GM18505 (cell line): ENCODE results near the gene FOXE3.

Experiments
- ATAC-seq: cut with Tn5 transposase; IDR thresholded peaks from one replicate; pipeline ENCODE4 v1.9.1; 2021; ENCODE audit not compliant: unreplicated experiment
- POLR2A ChIP-seq: IDR thresholded peaks from 4 replicates; pipeline ENCODE4 v1.6.1; 2011; ENCODE audit warnings: borderline replicate concordance; ENCODE audit not compliant: insufficient read depth, insufficient read length; ENCODE audit errors: extremely low read depth

The FOXE3 gene

DNA sequence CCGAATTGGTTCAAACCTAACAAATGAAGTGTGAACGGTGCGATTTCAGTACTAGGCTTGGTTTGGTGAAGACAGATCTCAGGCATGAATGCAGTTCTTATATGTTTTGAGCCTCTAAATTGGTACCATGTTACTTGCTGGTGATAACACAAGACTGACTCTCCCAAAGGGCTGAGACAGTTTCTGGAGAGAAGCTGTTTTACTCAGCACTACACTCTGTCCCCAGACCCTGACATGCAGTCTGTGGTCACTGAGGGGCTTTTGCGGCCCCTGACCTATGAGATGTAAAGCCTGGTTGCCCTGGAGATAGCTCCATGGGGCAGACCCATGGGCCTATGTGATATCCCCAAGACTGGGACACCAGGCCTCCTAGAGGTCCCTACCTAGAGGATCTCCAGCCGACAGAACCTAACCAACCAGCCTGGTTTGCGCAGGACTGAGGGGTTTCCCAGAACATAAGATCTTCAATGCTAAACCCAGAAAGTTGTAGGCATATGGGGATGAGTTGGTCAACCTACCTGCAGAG lies 19.4 kb upstream of the FOXE3 start:
- TF ChIP-seq POLR2A: no peak
- no peak for ATAC-seq

DNA sequence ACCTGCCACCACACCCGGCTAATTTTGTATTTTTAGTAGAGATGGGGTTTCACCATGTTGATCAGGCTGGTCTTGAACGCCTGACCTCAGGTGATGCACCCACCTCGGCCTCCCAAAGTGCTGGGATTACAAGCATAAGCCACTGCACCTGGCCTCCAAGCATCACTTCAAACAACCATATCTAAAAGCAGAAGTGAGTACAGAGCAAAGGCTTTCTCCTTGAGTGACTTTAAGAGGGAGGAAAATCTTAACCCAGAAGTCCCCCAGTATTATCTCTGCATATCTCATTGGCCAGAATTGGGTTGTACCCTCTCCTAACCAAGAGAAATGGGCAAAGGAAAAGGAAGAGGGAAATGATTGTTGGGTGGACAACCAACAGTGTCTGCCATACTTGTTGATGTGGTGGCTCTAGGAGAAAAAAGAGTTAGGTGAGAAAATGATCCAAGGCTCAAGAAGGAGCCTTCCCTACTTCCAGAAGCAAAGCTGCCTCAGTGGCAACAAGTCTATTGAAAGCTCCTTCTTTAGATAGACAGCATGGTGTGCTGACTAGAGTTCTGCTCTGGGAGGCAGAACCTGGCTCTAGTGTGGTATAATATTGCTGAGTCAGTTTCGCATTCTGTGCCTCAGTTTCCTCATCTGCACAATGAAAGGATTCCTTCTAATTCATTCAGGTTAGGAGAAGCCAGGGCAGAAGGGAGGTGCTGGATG lies 16.8 kb upstream of the FOXE3 start:
- TF ChIP-seq POLR2A: no peak
- no peak for ATAC-seq

DNA sequence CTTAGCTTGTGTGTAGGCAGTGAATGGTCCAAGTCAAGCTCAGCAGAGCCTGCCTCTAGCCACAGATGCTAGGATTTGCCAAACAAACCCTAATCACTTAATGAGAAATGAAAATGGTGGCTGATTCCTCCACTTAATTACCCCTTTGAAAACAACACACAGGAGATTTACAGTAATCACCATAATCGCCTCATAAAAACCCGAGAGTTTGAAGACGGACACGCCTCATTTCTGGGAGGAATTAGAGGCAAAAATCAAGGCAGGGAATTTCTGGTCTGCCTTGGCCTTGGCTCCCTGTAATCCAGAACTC lies 16.3 kb upstream of the FOXE3 start:
- ATAC-seq: no peak
- no peak for TF ChIP-seq POLR2A

DNA sequence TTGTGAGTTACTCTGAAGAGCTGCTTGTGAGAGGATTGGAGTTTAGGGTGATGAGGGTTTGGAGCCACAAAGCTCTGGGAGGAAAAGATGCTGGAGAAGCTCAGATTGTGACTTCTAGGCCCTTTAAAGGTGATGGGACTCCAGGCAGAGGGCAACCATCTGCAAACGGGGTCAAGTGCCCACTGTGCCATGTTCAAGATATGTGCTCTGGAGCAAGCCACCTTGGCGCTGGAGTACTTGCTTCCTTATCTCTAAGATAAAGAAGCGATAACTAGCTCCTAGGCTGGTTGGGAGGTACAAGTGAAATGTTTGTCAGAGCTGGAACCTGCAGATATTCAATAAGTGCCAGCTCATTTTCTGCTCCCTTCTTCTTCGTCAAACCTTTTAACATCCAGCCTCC lies 14.3 kb upstream of the FOXE3 start:
- no peak for ATAC-seq
- no peak for TF ChIP-seq POLR2A

DNA sequence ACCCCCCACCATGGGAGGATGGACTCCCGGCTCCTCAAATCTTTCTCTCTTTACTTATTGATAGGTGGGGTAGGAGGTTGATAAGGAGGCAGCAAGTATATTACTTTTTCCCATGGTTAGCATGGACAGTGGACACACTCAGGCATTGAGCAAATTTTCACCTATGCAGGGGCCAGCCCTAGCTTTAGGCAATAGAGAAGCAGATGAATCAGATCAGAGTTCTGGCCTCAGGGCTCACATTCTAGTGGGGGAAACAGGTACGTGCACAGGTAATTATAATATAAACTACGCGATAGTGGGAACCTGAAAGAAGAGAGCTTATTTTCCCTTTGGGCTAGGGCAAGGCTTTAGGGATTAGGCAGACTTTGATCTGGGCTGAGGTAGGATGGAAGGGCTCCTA lies 13.5 kb upstream of the FOXE3 start:
- TF ChIP-seq POLR2A: no peak
- ATAC-seq: no peak

DNA sequence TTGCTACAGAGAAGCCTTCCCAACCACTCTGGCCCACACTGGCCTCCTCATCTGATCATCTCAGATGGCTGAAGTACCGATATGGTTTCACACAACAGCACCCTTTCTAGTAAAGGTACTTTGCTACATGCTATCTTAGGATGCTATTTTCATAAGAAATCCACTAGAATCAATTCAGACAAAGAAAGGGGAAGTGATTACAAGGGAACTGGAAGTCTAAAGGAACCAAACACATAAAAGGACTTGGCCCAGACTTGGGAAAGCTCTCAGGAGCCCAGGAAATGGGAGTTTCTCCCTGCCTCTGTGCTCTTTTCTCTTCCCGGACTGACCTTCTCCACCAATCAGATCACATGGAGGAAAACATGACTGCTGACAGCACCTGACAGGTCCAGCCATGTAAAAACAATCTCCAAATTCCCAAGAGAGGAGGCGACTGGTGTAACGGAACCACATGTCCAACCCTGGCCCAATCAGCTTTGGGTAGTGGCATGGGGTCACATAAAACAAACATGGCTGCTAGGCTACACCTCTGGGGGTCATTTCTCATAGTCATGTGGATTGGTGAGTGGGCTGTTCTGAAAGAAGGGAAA lies 12.7 kb upstream of the FOXE3 start:
- ATAC-seq: no peak
- no peak for TF ChIP-seq POLR2A

DNA sequence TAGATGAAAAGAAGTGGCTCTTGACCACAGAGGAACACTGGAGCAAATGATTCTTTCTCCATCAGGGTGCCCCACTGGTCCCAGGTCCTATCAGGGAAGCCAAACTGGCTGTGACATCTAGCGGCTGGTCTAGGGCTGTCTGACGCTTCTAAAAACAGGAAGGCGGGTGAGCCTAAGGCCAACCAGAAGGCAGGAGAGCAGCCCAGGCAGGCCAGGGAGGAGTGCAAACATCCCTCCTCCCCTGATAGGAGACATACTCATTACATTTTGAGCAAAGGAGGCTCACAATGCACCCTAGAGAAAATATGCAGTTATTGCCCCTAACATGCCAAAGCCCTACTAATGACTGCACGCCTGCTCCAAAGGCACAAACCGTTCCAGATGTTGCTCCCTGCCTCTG lies 10.4 kb upstream of the FOXE3 start:
- ATAC-seq: no peak

DNA sequence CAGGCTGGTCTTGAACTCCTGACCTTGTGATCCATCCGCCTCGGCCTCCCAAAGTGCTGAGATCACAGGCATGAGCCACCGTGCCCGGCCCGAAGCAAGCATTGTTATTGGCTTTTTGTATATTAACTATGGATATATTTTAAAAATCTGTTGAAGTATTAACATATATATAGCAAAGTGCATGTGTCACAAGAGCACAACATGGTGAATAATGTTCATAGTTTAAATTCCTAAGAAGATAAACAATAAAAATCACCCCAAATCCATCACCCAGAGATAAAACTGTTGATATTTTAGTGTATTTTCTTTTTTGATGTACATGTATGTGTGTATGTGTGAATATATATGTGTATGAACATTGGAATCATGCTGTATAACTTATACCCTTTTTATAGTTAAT lies 9.1 kb upstream of the FOXE3 start:
- ATAC-seq: no peak

More for the DNA sequence above, 10.4 kb upstream of the FOXE3 start:
- TF ChIP-seq POLR2A: no peak

DNA sequence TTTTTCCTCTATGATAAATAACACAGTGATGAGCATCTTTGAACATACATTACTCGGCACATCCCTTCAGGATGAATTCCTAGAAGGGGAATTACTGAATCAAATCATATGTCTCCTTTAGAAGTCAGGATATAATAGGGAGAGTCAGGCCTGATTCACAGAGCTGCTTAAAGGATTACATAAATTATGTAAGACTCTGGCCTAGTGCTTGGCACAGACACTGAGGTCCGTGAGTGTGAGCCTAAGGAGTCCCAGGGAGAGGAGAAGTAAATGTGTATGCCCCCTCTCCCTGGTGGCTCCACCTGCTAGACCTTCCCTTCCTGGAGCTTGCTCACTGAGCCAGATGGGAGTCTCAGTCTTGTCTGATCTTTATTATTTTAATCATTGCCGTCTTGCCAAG lies 8.6 kb upstream of the FOXE3 start:
- TF ChIP-seq POLR2A: no peak
- ATAC-seq: no peak

More for the DNA sequence above, 9.1 kb upstream of the FOXE3 start:
- no peak for TF ChIP-seq POLR2A

DNA sequence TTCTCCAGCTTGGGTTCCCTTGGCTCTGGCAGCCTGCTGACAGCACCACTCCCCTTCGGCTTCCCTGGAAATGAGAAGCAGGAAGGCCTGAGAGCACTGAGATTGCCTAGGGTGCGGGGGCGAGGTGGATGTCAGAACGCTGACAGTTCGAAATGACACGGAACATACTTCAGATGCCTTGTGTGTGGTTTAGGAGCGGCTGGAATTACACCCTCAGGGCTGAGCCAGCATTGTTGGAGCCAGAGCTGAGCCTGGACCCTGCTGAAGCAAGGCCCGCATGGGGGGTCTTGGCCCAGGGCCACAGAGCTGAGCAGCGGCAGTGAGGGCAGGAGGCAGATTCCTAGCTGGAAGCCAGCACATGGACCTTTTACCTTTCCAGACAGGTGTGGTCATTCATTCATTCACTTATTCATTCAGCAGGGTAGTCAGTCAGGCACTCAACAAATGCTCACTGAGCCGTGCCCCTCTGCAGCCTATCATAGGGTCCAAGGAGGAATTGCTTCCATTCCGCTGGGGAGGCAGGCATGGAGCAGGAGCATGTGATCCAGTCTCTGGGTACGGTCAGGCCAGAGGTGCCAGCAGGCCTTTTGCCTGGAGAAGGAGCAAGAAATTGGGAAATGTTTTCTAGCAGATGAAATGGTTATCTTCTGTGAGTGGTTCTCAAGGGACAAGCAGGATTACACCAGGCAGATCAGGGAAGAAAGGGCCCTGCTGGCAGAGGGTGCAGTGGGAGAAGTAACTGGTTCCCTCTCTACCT lies 6.6 kb upstream of the FOXE3 start:
- no peak for ATAC-seq
- no peak for TF ChIP-seq POLR2A

DNA sequence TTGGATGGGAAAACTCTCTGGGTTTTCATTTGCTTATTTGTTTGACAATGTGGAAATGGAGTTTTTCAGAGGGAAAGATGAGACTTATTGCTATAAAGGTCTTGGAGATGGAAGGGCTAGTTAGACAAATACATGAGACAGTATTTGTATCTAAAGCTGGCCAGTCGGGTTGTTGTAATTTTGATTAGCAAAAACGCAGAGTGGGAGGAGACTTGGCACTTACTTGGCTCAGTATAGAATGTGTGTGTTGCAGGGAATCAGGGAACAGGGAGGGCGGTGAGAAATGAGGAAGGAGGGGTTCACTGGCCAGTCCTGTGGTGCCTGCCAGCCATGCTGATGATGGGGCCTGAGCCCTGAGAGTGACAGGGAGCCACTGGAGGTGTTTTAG lies 6.0 kb upstream of the FOXE3 start:
- TF ChIP-seq POLR2A: no peak
- ATAC-seq: no peak

DNA sequence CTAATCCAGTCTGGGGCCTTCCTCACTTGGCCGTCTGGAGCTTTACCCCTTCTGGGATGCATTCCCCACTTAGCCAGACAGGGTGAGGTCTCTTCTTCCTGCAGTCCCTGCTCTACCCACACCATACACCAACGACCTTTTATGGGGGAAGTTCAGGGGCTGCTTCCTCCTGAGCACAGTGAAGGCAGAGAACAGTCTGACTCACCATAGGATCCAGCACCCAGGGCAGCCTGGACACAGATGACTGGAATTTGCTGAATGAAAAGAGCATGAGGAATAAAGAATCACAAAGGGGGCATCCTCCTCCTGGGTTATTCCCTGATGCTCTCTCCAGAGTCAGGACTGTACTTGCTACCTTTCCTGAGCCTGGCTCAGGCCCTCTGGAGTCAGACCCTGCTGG lies 4.6 kb upstream of the FOXE3 start:
- no peak for TF ChIP-seq POLR2A
- ATAC-seq: no peak

DNA sequence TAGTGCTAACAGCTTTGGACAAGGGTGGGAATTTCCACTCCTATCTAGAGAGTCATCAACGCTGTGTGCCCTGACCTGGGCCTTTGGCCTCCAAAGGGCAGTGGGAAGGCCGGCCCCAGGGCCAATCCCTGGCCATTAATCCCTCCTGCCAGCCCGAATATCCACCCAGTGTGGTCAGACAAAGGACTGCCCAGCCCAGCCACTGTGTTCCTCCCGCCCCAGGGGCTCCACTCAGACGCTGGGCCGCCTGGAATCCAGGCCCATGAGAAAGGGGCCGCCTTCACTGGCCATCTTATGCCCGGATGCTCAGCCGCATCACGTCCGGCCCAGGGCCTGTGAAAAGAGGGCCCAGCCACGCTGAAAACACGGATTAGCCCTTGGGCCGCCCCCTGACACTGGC lies 3.6 kb upstream of the FOXE3 start:
- no peak for TF ChIP-seq POLR2A
- no peak for ATAC-seq

DNA sequence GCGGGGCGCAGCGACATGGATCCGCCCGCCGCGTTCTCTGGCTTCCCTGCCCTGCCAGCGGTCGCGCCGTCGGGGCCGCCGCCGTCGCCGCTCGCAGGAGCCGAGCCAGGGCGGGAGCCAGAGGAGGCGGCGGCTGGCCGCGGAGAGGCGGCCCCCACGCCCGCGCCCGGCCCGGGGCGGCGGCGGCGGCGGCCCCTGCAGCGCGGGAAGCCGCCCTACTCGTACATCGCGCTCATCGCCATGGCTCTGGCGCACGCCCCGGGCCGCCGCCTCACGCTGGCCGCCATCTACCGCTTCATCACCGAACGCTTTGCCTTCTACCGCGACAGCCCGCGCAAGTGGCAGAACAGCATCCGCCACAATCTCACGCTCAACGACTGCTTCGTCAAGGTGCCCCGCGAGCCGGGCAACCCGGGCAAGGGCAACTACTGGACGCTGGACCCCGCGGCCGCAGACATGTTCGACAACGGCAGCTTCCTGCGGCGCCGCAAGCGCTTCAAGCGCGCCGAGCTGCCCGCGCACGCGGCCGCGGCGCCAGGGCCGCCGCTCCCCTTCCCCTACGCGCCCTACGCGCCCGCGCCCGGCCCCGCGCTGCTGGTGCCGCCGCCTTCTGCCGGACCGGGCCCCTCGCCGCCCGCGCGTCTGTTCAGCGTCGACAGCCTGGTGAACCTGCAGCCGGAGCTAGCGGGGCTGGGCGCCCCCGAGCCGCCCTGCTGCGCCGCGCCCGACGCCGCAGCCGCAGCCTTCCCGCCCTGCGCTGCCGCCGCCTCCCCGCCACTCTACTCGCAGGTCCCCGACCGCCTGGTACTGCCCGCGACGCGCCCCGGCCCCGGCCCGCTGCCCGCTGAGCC lies 459 bp downstream of the FOXE3 start:
- no peak for TF ChIP-seq POLR2A
- no peak for ATAC-seq
